GM19351 (cell line): ENCODE results near the gene SRXN1.
A peak's percentile ranks its signal among the peaks of the same experiment; 100 is the strongest.
"Not testable (repeated sequence)": the region's sequence is repeated elsewhere in the genome, so short reads cannot be mapped to it uniquely, and the experiment has no call there.

ENCODE experiments used
- ATAC-seq: cut with Tn5 transposase; IDR thresholded peaks from one replicate; pipeline ENCODE4 v1.9.1; 2021; ENCODE audit warnings: mild to moderate bottlenecking, moderate library complexity; ENCODE audit not compliant: unreplicated experiment

SRXN1 gene

GRCh38 chr20:653110-653589 lies at the start of gene SRXN1:
Gene SRXN1, minus strand, starts transcription at chr20:653200. Its CDS starts 15 bp downstream, at chr20:653185.
- ATAC-seq, result peak; percentile 83

DNA sequence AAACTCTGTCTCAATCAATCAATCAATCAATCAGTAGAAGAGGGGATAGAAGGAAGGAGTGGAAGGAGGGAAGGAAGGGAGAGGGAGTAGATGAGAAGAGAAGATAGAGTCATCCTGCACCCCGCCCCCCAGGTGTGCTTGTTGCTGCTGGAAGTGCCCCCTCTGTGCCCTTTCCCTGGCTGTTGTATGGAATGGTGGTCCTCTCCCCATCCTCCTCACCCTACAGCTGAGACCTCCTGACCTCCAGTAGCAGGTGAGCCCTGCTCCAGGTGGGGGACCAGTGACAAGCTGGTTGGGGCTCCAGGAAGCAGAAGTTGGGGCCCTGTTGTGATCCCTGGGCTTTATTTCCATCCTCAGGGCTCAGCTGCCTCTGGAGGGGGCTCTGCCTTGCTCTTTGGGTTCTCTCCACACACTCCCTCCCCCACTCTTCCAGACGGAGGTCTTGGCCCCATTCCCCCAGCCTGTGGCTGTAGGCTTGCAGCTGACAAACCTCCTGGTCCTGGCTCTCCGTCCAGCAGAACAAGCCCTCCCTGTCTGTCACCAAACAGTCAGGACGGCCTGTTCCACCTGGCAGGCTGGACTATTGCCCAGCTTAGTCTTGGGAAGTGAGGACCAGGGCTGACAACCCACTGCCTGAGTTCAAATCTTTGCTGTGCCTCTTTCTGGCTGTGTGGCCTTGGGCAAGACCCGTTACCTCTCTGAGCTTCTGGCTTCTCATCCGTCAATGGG lies 48.6 kb upstream of the SRXN1 start:
- ATAC-seq, result no peak

DNA sequence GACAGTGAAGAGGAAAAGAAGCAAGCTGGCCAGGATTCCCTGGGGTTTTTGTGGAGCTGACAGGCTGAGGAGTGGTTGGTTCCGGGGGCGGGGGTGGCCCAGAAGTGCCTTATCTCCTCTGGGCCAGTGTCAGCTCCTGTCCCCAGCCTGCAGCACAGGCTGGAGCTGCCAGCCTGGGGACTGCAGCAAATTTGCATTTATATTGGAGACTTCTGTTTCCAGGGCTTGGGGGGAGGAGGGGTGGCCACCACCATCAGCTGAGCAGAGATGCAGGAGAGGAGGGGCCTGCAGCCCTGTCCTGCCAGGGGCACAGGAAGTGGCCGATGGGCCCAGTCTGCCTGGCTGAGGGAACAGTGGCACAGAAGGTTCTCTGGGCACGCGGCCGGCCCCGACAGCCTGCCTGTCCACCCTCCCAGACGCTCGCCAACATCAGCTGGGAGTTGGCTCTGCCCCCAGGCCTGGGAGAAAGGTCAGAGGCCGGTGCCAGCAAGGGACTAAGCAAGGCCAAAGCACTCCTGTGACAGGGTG lies 46.9 kb upstream of the SRXN1 start:
- ATAC-seq, result no peak

- ATAC-seq, result no peak
These were observed 46.3 kb upstream of the SRXN1 start for GRCh38 chr20:699342-699741.

DNA sequence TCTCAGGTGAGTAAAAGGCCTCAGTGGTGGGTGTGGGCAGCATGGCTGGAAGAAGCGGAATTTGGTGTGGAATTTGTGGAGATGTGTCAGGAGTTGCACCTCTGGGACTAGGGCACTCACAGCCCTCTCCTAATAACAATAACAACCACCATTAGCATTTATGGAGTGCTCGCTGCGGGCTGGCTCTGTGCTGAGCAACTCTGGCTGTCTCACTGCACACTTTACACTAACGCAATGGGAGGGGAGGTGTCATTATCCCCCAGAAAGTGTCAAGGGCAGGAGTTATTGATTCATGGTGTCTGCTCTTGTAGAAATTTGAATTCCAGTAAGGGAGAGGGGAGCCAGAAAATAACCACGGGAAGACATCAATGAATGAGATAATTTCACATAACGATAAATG lies 45.3 kb upstream of the SRXN1 start:
- ATAC-seq, result no peak

DNA sequence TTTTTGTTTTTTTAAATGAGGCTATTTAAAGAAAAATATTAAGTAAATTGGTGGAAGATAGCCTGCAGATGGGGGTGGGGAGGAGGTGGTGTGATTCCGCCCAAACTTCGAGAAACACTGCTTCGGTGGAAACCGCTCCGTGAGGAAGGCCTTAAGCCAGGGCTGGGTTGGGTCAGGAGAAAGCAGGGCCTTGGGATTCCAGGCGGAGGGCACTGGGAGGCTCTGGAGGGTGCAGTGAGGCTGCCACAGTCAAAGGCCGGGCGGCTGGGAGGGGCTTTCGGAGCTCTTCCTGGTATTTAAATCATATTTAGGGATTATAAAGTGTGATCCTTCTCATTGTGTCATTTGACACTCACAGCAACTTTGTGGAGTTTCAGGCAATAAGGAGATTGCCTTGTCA lies 44.8 kb upstream of the SRXN1 start:
- ATAC-seq, result no peak

GRCh38 chr20:695165-695866 lies 42.3 kb upstream of the SRXN1 start:
- ATAC-seq, result no peak

DNA sequence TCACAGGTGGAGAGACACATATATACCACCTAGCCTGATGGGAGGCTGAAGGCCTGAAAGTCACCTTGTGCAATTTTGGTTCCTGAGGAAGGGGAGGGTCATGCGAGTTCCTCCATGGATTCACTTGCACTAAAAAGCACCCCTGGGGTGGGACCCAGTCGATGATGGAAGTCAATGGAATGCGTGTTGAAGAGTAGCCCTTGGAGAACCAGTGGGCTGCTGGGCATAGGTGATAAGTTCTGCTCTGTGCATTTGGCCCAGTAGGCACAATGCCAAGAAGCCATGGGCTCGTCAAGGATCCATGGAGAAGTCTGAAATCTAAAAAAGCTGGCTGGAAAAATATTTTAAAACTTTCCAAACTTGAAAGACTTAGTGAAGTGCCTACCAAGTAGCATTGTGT lies 41.5 kb upstream of the SRXN1 start:
- no peak for ATAC-seq

DNA sequence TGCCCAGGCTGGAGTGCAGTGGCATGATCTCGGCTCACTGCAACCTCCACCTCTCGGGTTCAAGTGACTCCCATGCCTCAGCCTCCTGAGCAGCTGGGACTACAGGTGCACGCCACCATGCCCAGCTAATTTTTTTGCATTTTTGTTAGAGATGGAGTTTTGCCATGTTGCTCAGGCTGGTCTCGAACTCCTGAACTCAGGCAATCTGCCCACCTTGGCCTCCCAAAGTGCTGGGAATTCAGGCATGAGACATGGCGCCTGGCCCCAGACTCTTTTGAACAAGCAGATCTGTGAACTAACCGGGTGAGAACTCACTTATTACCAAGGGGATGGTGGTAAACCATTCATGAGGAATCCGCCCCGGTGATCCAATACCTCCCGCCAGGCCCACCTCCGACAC lies 40.8 kb upstream of the SRXN1 start:
- not testable (repeated sequence) for ATAC-seq

- ATAC-seq, result no peak
These were observed 39.0 kb upstream of the SRXN1 start for GRCh38 chr20:692044-692443.

DNA sequence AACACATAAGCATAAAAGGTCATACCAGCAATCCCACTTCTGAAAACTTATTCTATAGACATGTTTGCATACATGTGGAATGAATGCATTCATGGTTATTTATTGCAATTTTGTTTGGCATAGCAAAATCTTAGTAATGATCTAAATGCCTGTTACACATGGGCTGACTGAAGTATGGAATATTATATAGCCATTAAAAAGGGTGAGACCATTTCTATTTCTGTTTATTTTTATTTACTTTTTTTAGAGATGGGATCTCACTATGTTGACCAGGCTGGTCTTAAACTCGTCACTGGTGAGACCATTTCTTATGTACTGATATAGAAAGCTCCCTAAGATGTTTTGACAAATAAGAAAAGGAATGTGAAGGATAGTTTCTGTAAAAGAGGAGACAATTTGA lies 36.9 kb upstream of the SRXN1 start:
- no peak for ATAC-seq

DNA sequence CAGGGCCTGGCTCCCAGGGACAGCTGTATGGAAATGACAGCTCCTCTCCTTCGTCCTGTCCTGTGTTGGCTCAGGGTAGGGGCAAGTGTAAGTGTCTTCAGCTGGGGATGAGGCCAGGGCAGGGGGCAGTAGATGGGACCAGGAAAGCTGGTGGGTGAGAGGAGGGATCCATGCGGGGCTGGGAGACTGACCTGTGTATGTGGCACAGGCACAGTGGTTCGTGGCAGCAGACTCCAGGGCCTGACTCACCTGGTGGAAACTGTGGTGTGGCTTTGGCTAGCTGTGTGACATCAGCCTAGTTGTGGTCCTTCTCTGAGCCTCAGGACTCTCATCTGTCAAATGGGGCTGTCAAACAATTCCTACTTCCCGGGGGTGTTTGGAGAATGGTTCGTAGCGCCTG lies 36.3 kb upstream of the SRXN1 start:
- no peak for ATAC-seq

DNA sequence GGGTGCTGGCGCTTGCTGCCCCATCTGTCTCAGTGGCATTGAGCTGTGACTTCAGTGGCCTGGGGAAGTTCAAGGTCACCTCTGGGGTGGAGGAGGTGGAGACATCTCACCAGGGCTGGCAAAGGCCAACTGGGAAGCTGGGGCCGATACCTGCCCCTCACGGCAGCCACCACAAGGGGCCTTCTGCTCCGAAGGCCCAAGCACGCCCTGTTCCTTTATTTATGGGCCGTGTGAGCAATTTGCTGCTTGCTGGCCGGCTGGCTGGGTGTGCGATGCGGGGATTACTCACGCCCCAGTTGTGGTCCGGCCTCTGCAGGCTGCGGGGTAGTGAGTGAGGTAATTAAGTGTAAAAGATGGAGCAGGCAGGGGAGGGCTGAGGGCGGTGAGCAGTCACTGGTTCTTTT lies 35.8 kb upstream of the SRXN1 start:
- ATAC-seq, result no peak

DNA sequence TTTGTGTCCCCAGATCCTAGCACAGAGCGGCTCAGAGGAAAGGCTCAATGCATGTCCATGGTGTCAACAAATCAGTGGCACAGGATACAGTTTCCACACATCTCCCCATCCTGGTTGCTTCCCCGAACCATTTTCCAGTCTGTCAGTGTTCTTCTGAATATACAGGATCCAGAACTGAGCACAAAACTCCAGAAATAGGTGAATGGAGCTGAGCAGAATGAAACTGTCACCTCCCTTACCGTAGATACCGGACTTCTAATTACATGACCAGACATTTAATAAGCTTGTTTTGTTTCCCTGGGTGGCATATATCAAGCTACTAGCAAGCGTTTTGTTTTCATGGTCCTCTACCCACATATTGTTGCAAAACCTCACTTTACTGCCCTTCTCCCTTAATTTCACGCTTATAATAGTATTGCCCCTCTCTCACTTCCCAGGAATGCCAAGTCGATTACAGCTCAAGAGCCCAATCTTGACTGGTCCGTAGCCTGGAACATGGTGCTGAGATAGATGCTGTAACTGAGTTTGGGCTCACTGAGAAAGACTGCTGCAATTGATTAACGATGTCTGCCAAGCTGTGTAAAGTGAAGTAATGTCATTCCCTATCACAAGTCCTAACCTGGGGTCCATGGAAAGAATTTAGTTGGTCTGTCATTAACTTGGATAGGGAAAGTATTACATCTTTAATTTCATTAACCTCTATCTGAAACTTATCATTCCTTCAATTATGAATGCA lies 34.6 kb upstream of the SRXN1 start:
- no peak for ATAC-seq

DNA sequence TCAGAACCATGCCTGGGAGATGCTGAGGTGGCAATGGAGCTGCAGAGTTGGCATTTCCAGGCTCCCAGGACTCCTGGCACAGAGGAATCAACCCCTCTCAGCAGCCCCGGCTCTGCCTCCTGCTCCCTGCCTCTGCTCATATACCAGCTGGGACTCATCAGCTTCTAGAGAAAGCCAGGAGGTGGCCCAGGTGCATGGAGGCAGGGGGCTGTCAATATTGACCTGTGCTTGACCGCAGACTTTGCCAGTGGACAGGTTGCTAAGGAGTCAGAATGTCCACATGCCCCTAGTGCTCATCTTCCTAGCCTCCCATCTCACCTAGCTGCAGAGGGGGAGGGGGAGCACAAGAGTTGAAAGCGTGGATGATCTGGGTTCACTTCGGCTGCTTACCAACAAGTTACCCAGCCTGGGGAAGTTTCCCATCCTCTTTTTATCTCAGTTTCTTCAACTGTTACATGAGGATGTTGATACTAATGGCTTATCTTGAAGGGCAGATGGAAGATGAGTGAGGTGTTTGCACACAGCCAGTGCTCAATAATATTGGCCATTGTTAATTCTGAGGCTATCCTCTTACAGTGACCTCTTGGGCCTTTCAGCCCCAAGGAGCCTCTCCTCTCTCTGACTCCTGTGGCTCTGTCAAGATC lies 31.8 kb upstream of the SRXN1 start:
- no peak for ATAC-seq

DNA sequence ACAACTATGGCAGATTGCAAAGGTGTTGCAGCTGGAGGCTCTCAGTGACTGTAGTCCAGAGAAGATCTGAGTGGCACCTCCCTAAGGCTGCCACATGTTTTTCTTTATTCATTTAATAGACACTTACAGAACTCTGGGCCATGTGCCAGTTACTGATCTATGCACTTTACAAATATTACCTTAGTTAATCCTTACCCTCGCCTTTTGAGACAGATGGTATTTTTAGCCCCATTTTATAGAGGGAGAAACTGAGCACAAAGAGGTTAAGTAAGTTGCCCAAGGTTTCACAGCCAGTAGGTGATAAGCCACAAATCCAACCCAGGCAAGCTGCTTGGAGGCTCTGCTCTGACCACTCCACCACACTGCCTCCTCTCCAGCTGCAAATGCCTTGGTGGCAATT lies 29.1 kb upstream of the SRXN1 start:
- ATAC-seq, result no peak

DNA sequence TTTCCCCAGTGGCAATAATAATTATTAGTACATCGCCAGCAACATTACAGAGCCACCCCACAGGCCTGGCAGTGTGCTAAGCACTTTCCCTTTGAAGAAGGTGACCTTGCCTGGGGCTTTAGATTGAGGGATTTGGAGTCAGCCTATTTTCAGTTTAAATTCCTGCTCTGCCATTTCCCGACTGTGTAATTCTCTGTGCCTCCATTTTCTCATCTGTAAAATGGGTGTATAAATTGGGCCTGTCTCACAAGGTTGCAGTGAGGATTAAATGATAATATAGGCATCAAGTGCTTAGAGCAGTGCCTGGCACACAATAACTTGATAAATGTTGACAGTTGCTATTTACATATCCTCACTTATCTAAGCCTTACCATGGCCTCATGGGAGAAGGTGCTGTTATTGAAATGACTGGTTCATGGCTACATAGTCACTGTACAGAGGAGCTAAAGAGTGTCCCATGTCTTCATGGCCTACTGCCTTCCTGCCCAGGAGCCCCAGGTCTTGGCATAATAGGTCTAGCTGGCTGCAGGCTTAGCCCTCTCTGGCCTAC lies 27.7 kb upstream of the SRXN1 start:
- no peak for ATAC-seq

DNA sequence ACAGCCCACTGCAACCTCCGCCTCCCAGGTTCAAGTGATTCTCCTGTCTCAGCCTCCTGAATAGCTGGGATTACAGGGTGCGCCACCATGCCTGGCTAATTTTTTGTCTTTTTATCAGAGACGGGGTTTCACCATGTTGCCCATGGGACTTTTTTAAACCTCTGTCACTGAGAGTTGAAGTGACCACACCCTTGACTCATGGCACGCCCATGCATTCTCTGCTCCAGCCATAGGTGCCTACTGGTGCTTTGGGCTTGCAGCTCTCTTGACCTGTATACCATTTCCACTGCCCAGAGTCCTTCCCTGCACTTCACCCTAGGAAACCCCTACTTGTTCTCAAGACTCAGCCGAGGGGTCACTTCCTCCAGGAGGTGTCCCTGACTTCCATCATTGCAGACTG lies 25.0 kb upstream of the SRXN1 start:
- ATAC-seq, result no peak

DNA sequence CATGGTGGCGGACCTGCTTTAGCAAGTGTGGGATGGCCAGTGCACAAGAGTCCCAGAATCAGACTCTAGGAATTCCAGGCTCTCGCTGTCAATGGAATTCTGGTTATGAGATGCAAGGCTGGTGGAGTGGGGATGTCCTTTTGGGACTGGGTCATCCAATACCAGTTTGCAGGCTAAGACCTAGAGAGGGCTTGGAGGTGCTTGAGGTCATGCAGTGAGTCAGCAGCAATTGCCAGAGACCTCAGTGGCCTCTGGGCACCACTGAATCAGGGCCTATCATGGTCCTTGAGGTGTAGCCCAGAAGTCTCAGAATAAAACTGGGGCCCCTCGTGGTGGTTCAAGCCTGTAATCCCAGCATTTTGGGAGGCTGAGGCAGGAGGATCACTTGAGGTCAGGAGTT lies 24.0 kb upstream of the SRXN1 start:
- no peak for ATAC-seq

DNA sequence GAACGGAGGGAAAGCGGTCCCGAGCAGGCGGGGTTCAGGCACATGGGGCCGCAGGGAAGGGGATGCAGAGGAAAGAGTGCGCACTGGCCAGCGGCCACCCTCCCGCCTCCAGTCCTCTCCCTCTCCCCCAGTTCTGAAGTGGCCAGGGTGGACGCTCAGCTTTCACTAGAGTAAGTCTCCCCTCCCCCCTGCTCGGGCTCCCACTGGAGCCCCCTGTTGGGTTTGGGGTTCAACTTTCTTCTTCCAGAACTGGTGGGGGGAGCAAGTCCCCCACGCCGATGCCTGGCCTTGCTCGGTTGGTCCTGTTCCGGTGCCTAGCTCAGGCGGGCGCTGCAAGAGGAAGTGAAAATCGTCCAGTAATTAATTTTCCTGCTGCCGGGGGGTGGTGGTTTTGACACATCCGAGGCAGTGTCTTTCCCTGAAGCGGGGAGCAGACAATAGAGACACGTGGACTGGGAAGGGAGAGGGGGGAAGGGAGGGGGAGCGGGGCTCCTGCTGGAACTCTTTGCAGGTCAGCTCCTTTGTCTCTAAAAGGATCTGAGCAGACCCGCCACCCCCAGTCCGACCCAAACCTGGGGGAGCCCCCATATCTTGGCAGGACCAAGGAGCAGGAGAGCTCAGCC lies 23.4 kb upstream of the SRXN1 start:
- ATAC-seq, result no peak
